Rectal smooth muscle tissue (tissue), 1 donor: ENCODE data around the gene CENPH.
"Not testable (repeated sequence)": the region's sequence is repeated elsewhere in the genome, so short reads cannot be mapped to it uniquely, and the experiment has no call there.

Source experiments
- H3K27ac ChIP-seq: one replicate; pipeline ENCODE4 v1.7.0; 2013; ENCODE audit warnings: low read depth, low read length, inconsistent platforms
- H3K27me3 ChIP-seq: one replicate; pipeline ENCODE4 v1.7.0; 2013; ENCODE audit warnings: low read length; ENCODE audit not compliant: control insufficient read depth, insufficient read depth
- H3K36me3 ChIP-seq: one replicate; pipeline ENCODE4 v1.7.0; 2013; ENCODE audit warnings: low read length; ENCODE audit not compliant: control insufficient read depth, insufficient read depth
- H3K4me1 ChIP-seq: one replicate; pipeline ENCODE4 v1.7.0; 2013; ENCODE audit warnings: low read length; ENCODE audit not compliant: control insufficient read depth, insufficient read depth
- H3K4me3 ChIP-seq: one replicate; pipeline ENCODE4 v1.7.0; 2013; ENCODE audit warnings: low read length
- H3K9ac ChIP-seq: one replicate; pipeline ENCODE4 v1.7.0; 2013; ENCODE audit warnings: low read length

The CENPH gene

GRCh38 chr5:69236733-69237132 is 47.4 kb downstream of the CENPH start:
- not testable (repeated sequence) for H3K27me3 ChIP-seq, H3K27ac ChIP-seq, H3K4me1 ChIP-seq, H3K4me3 ChIP-seq, H3K9ac ChIP-seq, H3K36me3 ChIP-seq

- H3K36me3 ChIP-seq, result no peaks in the 10 kb centered on the region
- H3K27ac ChIP-seq, result no peak overlapping the region
- no peaks in the 10 kb centered on the region for H3K4me1 ChIP-seq
- H3K9ac ChIP-seq, result no peak overlapping the region
- no peaks in the 10 kb centered on the region for H3K27me3 ChIP-seq
- H3K4me3 ChIP-seq, result no peak overlapping the region
Measured at GRCh38 chr5:69237877-69238276, 48.5 kb downstream of the CENPH start.

GRCh38 chr5:69238760-69239251 is 49.4 kb downstream of the CENPH start:
- no peak overlapping the region for H3K27ac ChIP-seq
- H3K9ac ChIP-seq, result no peak overlapping the region
- H3K4me1 ChIP-seq, result no peaks in the 10 kb centered on the region
- H3K4me3 ChIP-seq, result no peak overlapping the region
- H3K36me3 ChIP-seq, result no peaks in the 10 kb centered on the region
- no peaks in the 10 kb centered on the region for H3K27me3 ChIP-seq

GRCh38 chr5:69242215-69242927 is 53.0 kb downstream of the CENPH start:
- Histone ChIP-seq H3K4me1 (no peaks in the 10 kb centered on the region), H3K9ac (no peak overlapping the region), H3K27ac (no peak overlapping the region), H3K36me3 (no peaks in the 10 kb centered on the region), H3K27me3 (no peaks in the 10 kb centered on the region), H3K4me3 (no peak overlapping the region)

- Histone ChIP-seq H3K36me3 (no peaks in the 10 kb centered on the region), H3K4me3 (no peak overlapping the region), H3K27me3 (no peaks in the 10 kb centered on the region), H3K27ac (no peak overlapping the region), H3K9ac (no peak overlapping the region), H3K4me1 (no peaks in the 10 kb centered on the region)
Measured at GRCh38 chr5:69245031-69245430, 55.6 kb downstream of the CENPH start.

- Histone ChIP-seq H3K9ac (no peak overlapping the region), H3K27me3 (no peaks in the 10 kb centered on the region), H3K36me3 (peaks cover 4% of the 10 kb centered on the region), H3K4me3 (no peak overlapping the region), H3K27ac (no peak overlapping the region), H3K4me1 (no peaks in the 10 kb centered on the region)
Measured at GRCh38 chr5:69248019-69248418, 58.6 kb downstream of the CENPH start.

- no peak overlapping the region for H3K4me3 ChIP-seq
Measured at GRCh38 chr5:69250593-69250992, 61.2 kb downstream of the CENPH start.

GRCh38 chr5:69252437-69252836 is 63.1 kb downstream of the CENPH start:
- Histone ChIP-seq H3K27me3 (no peaks in the 10 kb centered on the region), H3K9ac (no peak overlapping the region), H3K4me3 (no peak overlapping the region), H3K4me1 (no peaks in the 10 kb centered on the region), H3K27ac (no peak overlapping the region), H3K36me3 (peaks cover 7% of the 10 kb centered on the region)

More at GRCh38 chr5:69250593-69250992, 61.2 kb downstream of the CENPH start:
- no peaks in the 10 kb centered on the region for H3K27me3 ChIP-seq
- H3K27ac ChIP-seq, result no peak overlapping the region
- H3K9ac ChIP-seq, result no peak overlapping the region
- peaks cover 4% of the 10 kb centered on the region for H3K36me3 ChIP-seq
- no peaks in the 10 kb centered on the region for H3K4me1 ChIP-seq

- H3K27me3 ChIP-seq, H3K27ac ChIP-seq, H3K4me3 ChIP-seq, H3K9ac ChIP-seq, H3K4me1 ChIP-seq, H3K36me3 ChIP-seq: not testable (repeated sequence)
Measured at GRCh38 chr5:69255940-69256339, 66.6 kb downstream of the CENPH start.

- Histone ChIP-seq H3K27me3 (no peaks in the 10 kb centered on the region), H3K9ac (no peak overlapping the region), H3K4me3 (no peak overlapping the region), H3K36me3 (peaks cover 12% of the 10 kb centered on the region), H3K4me1 (no peaks in the 10 kb centered on the region), H3K27ac (no peak overlapping the region)
Measured at GRCh38 chr5:69257577-69257976, 68.2 kb downstream of the CENPH start.
